ENCODE results near the gene GLRA2. TPM values are rescaled to one million over a fixed set of nuclear protein-coding genes. Genes with fewer than 3 reads are reported as not detected.

GLRA2 gene
- total RNA-seq, 1 donor = not detected

DNA sequence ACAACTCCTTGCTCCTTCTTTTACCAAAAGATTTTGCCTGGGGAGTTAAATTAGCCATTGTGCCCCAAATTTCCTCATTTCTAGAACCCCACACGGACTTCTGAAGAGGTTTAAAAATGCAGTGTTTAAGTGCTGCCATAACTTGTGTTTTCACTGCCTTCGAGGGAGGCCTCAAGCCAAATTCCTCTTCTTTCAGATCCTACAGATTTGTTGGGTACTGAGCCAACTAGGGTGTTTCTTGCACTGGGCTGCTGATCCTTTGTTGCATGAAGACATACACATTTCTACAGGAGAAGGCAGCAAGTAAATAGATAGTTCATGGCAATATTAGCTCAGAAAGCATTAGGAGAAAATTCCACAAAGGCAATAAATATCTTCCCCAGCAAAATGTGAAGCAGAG, 43.8 kb downstream of the GLRA2 start:
- H3K9me3 ChIP-seq (ENCODE audit: low read depth, low read length) = no peaks in the 10 kb centered on the region
- H3K79me2 ChIP-seq (ENCODE audit: insufficient read depth, low read length) = no peaks in the 10 kb centered on the region
- H3K27ac ChIP-seq (ENCODE audit: low read depth, low read length) = no peak overlapping the region
- no peak overlapping the region for H3K4me2 ChIP-seq (ENCODE audit: insufficient read depth, low read length)
- no peak overlapping the region for H3K4me3 ChIP-seq (ENCODE audit: insufficient read depth, low read length)
- H3K27me3 ChIP-seq (ENCODE audit: insufficient read depth, low read length) = no peaks in the 10 kb centered on the region
- H2AFZ ChIP-seq (ENCODE audit: low read length) = no peak overlapping the region
- TF ChIP-seq, protein P1, sequence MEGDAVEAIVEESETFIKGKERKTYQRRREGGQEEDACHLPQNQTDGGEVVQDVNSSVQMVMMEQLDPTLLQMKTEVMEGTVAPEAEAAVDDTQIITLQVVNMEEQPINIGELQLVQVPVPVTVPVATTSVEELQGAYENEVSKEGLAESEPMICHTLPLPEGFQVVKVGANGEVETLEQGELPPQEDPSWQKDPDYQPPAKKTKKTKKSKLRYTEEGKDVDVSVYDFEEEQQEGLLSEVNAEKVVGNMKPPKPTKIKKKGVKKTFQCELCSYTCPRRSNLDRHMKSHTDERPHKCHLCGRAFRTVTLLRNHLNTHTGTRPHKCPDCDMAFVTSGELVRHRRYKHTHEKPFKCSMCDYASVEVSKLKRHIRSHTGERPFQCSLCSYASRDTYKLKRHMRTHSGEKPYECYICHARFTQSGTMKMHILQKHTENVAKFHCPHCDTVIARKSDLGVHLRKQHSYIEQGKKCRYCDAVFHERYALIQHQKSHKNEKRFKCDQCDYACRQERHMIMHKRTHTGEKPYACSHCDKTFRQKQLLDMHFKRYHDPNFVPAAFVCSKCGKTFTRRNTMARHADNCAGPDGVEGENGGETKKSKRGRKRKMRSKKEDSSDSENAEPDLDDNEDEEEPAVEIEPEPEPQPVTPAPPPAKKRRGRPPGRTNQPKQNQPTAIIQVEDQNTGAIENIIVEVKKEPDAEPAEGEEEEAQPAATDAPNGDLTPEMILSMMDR (IDR thresholded peaks at IDR 0.05; ENCODE audit: extremely low read depth, low read depth, low read length) = no peak
- H3K36me3 ChIP-seq (ENCODE audit: insufficient read depth, low read length) = no peaks in the 10 kb centered on the region
- DNase-seq (ENCODE audit: insufficient read length, low spot score, missing footprints) = no peak
- no peaks in the 10 kb centered on the region for H4K20me1 ChIP-seq (ENCODE audit: insufficient read depth, low read length)
- no peaks in the 10 kb centered on the region for H3K4me1 ChIP-seq (ENCODE audit: insufficient read depth, low read length)

- no peak overlapping the region for H3K4me2 ChIP-seq (ENCODE audit: insufficient read depth, low read length)
- H4K20me1 ChIP-seq (ENCODE audit: insufficient read depth, low read length) = no peaks in the 10 kb centered on the region
- H3K27ac ChIP-seq (ENCODE audit: low read depth, low read length) = no peak overlapping the region
- no peaks in the 10 kb centered on the region for H3K27me3 ChIP-seq (ENCODE audit: insufficient read depth, low read length)
- no peaks in the 10 kb centered on the region for H3K4me1 ChIP-seq (ENCODE audit: insufficient read depth, low read length)
- no peaks in the 10 kb centered on the region for H3K79me2 ChIP-seq (ENCODE audit: insufficient read depth, low read length)
- no peak for DNase-seq (ENCODE audit: insufficient read length, low spot score, missing footprints)
- no peak overlapping the region for H2AFZ ChIP-seq (ENCODE audit: low read length)
- no peaks in the 10 kb centered on the region for H3K36me3 ChIP-seq (ENCODE audit: insufficient read depth, low read length)
- TF ChIP-seq, protein P1 (IDR thresholded peaks at IDR 0.05; ENCODE audit: extremely low read depth, low read depth, low read length) = no peak
- H3K9me3 ChIP-seq (ENCODE audit: low read depth, low read length) = no peaks in the 10 kb centered on the region
- no peak overlapping the region for H3K4me3 ChIP-seq (ENCODE audit: insufficient read depth, low read length)
Measured at GRCh38 chrX:14581081-14581480, 51.7 kb downstream of the GLRA2 start.

DNA sequence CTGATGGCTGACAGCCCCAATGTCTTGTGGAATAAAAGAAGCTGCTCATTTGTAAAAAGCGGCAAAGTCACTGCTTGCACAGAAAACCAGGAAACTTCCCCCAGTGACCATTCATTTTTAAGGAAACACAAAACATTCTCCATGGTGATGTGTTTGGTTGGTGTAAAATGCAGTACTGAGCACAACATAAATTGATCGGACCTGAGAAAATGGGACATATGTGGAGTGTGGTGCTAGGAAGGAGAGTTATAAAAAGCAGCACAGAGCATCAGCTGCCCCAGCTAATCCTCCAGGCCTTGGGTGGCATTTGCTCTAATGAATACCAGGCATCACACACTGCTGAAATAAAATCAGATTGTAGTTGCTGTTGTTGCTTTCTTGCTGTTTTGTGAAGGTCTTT, 55.2 kb downstream of the GLRA2 start:
- Histone ChIP-seq H3K9me3 (ENCODE audit: low read depth, low read length) (no peaks in the 10 kb centered on the region), H3K79me2 (ENCODE audit: insufficient read depth, low read length) (no peaks in the 10 kb centered on the region), H3K36me3 (ENCODE audit: insufficient read depth, low read length) (no peaks in the 10 kb centered on the region), H3K27ac (ENCODE audit: low read depth, low read length) (no peak overlapping the region), H2AFZ (ENCODE audit: low read length) (no peak overlapping the region), H3K4me1 (ENCODE audit: insufficient read depth, low read length) (no peaks in the 10 kb centered on the region), H3K4me2 (ENCODE audit: insufficient read depth, low read length) (no peak overlapping the region), H4K20me1 (ENCODE audit: insufficient read depth, low read length) (no peaks in the 10 kb centered on the region), H3K4me3 (ENCODE audit: insufficient read depth, low read length) (no peak overlapping the region), H3K27me3 (ENCODE audit: insufficient read depth, low read length) (no peaks in the 10 kb centered on the region)
- no peak for DNase-seq (ENCODE audit: insufficient read length, low spot score, missing footprints)
- TF ChIP-seq, protein P1 (IDR thresholded peaks at IDR 0.05; ENCODE audit: extremely low read depth, low read depth, low read length) = no peak

- DNase-seq (ENCODE audit: insufficient read length, low spot score, missing footprints) = no peak
Measured at GRCh38 chrX:14590216-14590615, 60.9 kb downstream of the GLRA2 start.

More at GRCh38 chrX:14590216-14590615, 60.9 kb downstream of the GLRA2 start:
- H3K36me3 ChIP-seq (ENCODE audit: insufficient read depth, low read length) = no peaks in the 10 kb centered on the region
- TF ChIP-seq, protein P1 (IDR thresholded peaks at IDR 0.05; ENCODE audit: extremely low read depth, low read depth, low read length) = no peak
- no peak overlapping the region for H3K27ac ChIP-seq (ENCODE audit: low read depth, low read length)
- H3K4me2 ChIP-seq (ENCODE audit: insufficient read depth, low read length) = no peak overlapping the region
- H2AFZ ChIP-seq (ENCODE audit: low read length) = no peak overlapping the region
- H3K9me3 ChIP-seq (ENCODE audit: low read depth, low read length) = no peaks in the 10 kb centered on the region
- H4K20me1 ChIP-seq (ENCODE audit: insufficient read depth, low read length) = no peaks in the 10 kb centered on the region
- no peaks in the 10 kb centered on the region for H3K27me3 ChIP-seq (ENCODE audit: insufficient read depth, low read length)
- peaks cover 8% of the 10 kb centered on the region for H3K4me1 ChIP-seq (ENCODE audit: insufficient read depth, low read length)
- H3K4me3 ChIP-seq (ENCODE audit: insufficient read depth, low read length) = no peak overlapping the region
- H3K79me2 ChIP-seq (ENCODE audit: insufficient read depth, low read length) = no peaks in the 10 kb centered on the region
